Upper lobe of left lung (tissue), 4 donors: ENCODE data around the gene GVQW3.

Experiments used
- CTCF ChIP-seq, 6 experiments: fragments of 450-650 bp in 4 of 6; fragments of 200-600 bp in 2 of 6; sonication (generic) in 2 of 6; IDR thresholded peaks; one replicate each; pipeline ENCODE4 v1.5.1; 2016 to 2019; ENCODE audit warnings: antibody characterized with exemption in 6 of 6
- EP300 ChIP-seq, 4 donors: sonication (generic); formaldehyde crosslinking; IDR thresholded peaks; one replicate each; pipeline ENCODE4 v1.5.1; 2017; ENCODE audit warnings: antibody characterized with exemption in 4 of 4, control low read depth in 2 of 4
- POLR2A ChIP-seq, 4 donors: fragments of 450-650 bp; IDR thresholded peaks; one replicate each; pipeline ENCODE4 v1.5.1; 2016 to 2017; ENCODE audit warnings: antibody characterized with exemption in 4 of 4, mild to moderate bottlenecking in 2 of 4

- TF ChIP-seq CTCF (IDR thresholded peaks at IDR 0.05) (peak in 3 of 6 experiments; percentile 13 to 17 (median 15)), POLR2A (IDR thresholded peaks at IDR 0.05) (no peak), EP300 (IDR thresholded peaks at IDR 0.05) (no peak)
These were observed 38.8 kb downstream of the GVQW3 start for GRCh38 chr11:76419896-76420295.
